Stimulated activated CD4-positive, alpha-beta T cell treated with anti-CD3 and anti-CD28 coated beads, Interleukin-12 subunit alpha, Interleukin-12 subunit beta, amount 100 ng/mL, for 48 hours (primary cell): Measurements from ENCODE around the gene TNFRSF12A.
"Not testable (repeated sequence)": the region's sequence is repeated elsewhere in the genome, so short reads cannot be mapped to it uniquely, and the experiment has no call there.

ENCODE experiments used
- DNase-seq, 3 donors: peaks; one replicate each; pipeline ENCODE4 v3.0.0-alpha.2; 2020; ENCODE audit warnings: low read depth in 2 of 3, low spot score in 1 of 3

The TNFRSF12A gene

DNA sequence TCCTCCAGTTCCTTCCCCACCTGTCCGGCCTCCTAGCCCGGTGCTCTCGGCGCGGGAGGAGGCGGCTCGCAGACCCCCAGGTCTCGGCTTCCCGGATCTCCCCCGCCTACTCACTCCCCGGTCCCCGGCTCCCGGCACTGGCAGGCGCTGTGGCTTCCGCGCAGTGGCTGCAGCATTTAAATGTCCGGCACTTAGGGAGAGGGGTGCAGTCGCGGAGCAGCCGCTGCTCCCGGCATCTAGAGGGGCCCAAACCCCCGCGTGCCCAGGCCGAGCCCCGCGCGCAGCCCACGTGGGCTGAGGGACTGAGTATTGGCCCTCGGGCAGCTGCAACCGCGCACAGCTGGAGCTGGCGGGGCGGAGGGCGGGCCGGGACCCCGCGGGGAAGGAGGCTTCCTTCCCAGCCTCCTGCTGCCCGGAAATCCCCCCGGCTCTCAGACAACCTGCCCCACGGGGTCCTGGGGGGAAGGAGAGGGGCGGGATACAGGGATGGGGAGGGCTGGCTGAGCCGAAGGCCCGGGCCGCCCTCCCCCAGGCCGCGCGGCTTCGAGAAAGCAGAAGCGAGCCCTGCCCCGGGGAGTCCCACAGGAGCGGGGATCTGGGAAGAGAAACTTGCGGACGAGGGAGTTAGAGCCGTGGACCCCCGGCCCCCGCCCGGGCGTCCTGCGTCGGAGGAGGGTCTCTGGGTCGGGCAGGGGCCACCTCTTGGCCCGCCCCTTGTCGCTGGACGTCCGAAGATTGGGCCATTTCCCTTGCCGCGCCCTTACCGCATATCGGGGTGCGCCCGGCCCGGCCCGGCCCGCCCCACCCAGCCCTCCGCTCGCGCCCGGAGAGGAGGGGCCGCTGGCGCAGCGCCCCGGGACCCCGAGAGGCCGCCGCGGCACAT is 25.8 kb downstream of the TNFRSF12A start, which contains the start of gene MMP25:
Gene MMP25, plus strand, starts transcription at position 804 of the 883 bp plus-strand sequence. CDS start 357 bp downstream, outside the sequence.
- DNase-seq = no peak

DNA sequence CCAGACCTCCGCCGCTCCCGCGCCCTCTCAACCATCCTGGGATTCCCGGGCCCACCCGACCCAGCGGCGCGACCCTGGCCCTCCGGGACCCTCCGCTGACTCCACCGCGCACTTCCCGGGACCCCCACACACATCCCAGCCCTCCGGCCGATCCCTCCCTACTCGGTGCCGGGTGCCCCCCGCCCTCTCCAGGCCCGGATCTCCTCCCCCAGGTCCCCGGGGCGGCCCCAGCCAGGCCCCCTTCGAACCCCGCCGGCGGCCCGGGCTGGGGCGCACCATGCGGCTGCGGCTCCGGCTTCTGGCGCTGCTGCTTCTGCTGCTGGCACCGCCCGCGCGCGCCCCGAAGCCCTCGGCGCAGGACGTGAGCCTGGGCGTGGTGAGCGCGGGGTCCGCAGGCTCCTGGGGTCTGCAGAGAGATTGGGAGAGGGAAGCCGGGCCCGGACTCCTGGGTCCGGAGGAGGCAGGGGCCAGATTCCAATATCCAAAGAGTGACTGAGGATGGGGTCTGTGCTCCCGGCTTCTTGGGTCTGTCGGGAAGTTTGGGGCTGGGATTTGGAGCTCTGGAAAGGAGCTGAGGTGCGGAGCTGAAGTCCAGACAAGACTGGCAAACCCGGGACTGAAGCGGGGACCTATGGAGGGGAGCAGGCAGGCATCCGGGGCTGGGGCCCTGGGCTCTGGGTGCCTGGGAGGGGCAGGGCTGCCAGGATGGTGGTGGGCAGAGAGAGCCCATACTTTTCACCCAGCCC is 26.6 kb downstream of the TNFRSF12A start:
- no peak for DNase-seq

- no peak for DNase-seq
These were observed 27.2 kb downstream of the TNFRSF12A start for GRCh38 chr16:3047387-3047720.

DNA sequence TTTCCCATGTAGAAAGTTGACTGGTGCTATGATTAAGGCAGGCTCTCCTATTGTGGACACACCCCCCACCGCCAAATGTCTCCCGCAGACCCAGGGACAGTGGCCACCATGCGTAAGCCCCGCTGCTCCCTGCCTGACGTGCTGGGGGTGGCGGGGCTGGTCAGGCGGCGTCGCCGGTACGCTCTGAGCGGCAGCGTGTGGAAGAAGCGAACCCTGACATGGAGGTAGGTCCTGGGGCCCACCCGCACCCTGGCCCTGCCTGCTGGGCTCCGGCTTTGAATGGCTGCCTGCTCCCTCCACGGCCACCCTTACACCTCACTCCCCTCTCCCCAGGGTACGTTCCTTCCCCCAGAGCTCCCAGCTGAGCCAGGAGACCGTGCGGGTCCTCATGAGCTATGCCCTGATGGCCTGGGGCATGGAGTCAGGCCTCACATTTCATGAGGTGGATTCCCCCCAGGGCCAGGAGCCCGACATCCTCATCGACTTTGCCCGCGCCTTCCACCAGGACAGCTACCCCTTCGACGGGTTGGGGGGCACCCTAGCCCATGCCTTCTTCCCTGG is 29.8 kb downstream of the TNFRSF12A start:
- DNase-seq = no peak

GRCh38 chr16:3050487-3050886 is 30.3 kb downstream of the TNFRSF12A start:
- DNase-seq = no peak

DNA sequence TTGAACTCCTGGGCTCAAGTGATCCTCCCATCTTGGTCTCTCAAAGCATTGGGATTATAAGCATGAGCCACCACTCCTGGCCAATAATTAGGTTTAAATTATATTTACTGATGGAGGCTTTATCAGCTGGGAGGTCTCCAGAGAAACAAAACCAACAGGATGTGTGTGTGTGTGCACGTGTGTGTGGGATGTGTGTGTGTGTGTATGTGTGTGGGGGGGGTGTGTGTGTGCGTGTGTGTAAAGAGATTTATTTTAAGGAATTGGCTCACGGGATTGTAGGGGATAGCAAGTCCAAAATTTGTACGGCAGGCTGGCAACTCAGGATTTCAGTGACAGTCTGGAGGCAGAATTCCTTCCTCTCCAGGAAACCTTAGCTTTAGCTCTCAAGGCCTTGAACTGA is 30.8 kb downstream of the TNFRSF12A start:
- no peak for DNase-seq

GRCh38 chr16:3051494-3051893 is 31.3 kb downstream of the TNFRSF12A start:
- DNase-seq = no peak

DNA sequence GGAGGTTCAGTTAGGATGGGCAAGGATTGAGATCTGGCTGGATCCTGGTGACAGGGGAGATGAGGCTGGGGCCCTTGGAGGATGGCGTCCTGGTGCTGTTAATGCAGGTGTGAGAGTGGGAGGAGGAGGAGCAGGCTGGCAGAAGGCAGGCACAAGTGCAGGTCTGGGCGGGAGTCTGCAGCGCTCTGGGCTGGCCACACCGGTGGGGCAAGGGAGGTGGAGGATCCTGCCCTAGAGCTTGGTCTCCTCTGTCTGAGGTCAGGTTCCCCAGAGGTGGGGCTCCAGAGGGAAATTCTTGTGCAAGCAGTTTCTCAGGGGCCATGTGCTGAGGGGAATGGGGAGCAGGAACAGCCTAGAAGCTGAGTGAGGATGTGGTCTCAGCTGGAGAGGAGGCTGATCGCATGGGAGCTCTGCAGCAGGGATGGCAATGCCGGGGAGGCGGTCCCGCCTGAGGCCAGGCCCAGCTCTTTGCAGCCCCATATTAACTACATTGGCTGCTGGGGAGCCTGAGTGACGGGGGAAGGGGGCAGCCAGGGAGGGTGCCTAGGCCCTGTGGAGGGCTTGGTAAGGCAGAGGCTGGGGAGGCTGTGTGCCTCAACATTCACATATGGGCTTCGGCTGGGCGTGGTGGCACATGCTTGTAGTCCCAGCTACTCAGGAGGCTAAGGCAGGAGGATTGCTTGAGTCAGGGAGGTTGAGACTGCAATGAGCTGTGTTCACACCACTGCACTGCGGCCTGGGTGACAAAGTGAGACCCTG is 32.6 kb downstream of the TNFRSF12A start:
- DNase-seq = not testable (repeated sequence)

GRCh38 chr16:3053330-3053710 is 33.2 kb downstream of the TNFRSF12A start:
- not testable (repeated sequence) for DNase-seq

GRCh38 chr16:3054965-3055733 is 35.0 kb downstream of the TNFRSF12A start:
- DNase-seq = no peak

DNA sequence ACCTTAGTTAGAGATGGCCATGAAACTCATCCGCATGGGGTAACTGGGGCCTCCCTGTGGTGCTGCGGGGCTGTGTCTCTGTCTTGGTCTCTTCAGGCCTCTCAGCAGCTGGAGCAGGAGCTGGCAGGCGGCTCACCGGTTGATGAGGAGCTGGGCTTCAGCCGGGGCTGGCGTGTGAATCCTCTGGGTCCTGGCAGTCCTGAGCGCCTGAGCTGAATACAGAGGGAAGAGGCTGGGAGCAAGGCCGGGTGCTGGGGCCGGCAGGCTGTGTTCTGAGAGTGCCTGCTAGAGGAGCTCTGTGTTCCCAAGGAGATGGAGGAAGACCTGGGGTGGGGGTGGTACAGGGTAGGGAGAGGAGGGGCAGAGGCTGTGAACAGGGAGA is 35.6 kb downstream of the TNFRSF12A start:
- DNase-seq = not testable (repeated sequence)

GRCh38 chr16:3056336-3057180 is 36.4 kb downstream of the TNFRSF12A start:
- DNase-seq = no peak

DNA sequence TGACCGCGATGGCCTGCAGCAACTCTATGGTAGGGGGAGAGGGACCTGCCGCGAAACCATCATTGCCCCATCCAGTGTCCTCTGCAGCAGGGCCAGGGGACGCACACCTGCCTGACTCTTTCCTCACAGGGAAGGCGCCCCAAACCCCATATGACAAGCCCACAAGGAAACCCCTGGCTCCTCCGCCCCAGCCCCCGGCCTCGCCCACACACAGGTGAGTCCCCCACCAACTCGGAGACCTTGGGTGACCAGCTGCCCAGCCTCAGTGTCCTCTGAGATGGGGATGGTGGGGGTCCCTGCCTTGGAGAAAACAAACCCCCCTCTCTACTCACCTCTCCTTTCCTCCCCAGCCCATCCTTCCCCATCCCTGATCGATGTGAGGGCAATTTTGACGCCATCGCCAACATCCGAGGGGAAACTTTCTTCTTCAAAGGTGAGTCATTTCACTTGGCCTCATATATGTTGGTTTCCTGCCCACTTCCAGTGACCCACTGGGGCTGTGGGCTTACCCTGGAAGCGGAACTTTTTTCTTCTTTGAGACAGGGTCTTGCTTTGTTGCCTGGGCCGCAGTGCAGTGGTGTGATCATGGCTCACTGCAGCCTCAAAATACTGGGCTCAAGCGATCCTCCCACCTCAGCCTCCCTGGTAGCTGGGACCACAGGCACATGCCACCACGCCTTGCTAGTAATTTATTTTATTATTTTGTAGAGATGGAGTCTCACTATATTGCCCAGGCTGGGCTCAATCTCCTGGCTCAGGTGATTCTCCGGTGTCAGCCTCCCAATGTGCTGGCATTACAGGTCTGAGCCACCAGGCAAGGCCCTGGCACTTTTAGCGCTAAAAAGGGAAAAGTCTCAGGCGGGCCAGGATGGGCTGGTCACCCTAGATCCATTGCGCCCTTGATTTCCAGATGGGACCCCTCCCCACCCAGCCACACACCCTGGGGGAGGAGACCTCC is 37.3 kb downstream of the TNFRSF12A start:
- no peak for DNase-seq

DNA sequence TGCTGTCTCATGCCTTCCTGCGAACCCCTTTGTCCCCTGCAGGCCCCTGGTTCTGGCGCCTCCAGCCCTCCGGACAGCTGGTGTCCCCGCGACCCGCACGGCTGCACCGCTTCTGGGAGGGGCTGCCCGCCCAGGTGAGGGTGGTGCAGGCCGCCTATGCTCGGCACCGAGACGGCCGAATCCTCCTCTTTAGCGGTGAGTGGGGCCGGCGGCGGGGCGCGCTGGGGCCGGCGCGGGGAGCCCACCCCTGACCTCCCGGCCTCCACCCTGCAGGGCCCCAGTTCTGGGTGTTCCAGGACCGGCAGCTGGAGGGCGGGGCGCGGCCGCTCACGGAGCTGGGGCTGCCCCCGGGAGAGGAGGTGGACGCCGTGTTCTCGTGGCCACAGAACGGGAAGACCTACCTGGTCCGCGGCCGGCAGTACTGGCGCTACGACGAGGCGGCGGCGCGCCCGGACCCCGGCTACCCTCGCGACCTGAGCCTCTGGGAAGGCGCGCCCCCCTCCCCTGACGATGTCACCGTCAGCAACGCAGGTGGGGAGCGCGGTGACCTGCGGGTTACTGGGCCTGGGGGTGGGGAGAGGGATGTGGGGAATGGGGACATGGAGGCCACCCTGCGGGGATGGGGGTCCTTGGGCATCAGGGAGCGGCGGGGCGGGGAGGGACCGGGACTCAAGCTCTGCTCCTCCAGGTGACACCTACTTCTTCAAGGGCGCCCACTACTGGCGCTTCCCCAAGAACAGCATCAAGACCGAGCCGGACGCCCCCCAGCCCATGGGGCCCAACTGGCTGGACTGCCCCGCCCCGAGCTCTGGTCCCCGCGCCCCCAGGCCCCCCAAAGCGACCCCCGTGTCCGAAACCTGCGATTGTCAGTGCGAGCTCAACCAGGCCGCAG is 38.2 kb downstream of the TNFRSF12A start:
- no peak for DNase-seq

DNA sequence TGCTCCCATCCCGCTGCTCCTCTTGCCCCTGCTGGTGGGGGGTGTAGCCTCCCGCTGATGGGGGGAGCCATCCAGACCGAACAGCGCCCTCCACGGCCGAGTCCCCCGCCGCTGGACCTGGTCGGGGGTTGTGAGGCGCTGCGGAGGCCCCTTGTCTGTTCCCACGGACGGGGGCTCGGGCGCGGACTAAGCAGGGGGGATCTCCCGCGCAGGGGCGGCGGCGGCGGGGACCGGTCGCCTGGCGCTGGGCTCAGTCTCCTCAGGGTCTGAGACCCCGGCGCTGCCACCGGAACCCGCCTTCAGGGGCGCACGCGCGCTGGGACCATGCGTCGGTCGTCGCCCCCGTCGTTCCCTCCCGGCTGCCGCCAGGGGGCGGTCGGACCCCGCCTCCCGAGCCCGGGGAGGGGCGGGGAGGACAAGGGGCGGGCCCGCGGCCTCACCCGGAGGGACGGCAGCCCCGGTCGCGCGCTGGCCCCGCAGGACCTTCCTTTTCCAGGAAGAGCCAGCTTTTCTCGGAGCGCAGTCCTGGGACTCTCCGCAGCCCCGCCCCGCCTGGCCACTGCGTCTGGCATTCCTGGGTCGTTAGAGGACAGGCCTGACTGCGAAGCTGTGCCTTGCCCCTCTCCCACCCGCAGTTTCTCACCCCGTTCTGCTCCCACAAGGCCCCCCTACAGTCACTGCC is 39.0 kb downstream of the TNFRSF12A start:
- peak; percentile 70 to 87 (median 82) for DNase-seq

GRCh38 chr16:3059723-3060242 is 39.6 kb downstream of the TNFRSF12A start:
- DNase-seq = no peak
